Sigmoid colon (tissue), 4 donors: Measurements from ENCODE around the gene PLS3.

ENCODE experiments used
- CTCF ChIP-seq, 4 experiments: fragments of 450-650 bp in 3 of 4; fragments of 200-600 bp in 1 of 4; IDR thresholded peaks; one replicate each; pipeline ENCODE4 v1.5.1; 2016 to 2019; ENCODE audit warnings: antibody characterized with exemption in 4 of 4, mild to moderate bottlenecking in 3 of 4, moderate library complexity in 2 of 4
- EP300 ChIP-seq, 4 donors: sonication (generic); formaldehyde crosslinking; IDR thresholded peaks; one replicate each; pipeline ENCODE4 v1.6.1; 2017; ENCODE audit warnings: antibody characterized with exemption in 4 of 4
- POLR2A ChIP-seq, 2 donors: fragments of 450-650 bp; IDR thresholded peaks; one replicate each; pipeline ENCODE4 v1.6.1; 2016; ENCODE audit warnings: antibody characterized with exemption in 2 of 2, mild to moderate bottlenecking in 2 of 2, moderate library complexity in 2 of 2
- POLR2AphosphoS5 ChIP-seq, 4 donors: sonication (generic); formaldehyde crosslinking; IDR thresholded peaks; one replicate each; pipeline ENCODE4 v1.6.1; 2017; ENCODE audit warnings: antibody characterized with exemption in 4 of 4

- TF ChIP-seq CTCF (IDR thresholded peaks at IDR 0.05) (no peak), POLR2A (IDR thresholded peaks at IDR 0.05) (no peak), EP300 (IDR thresholded peaks at IDR 0.05) (no peak), POLR2AphosphoS5 (IDR thresholded peaks at IDR 0.05) (no peak)
Observed at GRCh38 chrX:115573185-115573584, 12.2 kb downstream of the PLS3 start.
